K562 (cell line): ENCODE data around the gene STK33. TPM values are rescaled to one million over a fixed set of nuclear protein-coding genes. Genes with fewer than 3 reads are reported as not detected.

Source experiments
- ATAC-seq: fragments of 200-7000 bp; cut with Tn5 transposase; 3 replicates; pipeline ENCODE4 v1.9.1; 2020; ENCODE audit warnings: moderate library complexity
- BruUV-seq: library from RNA; stranded (reverse); fragments of 400-500 nt; replicated peaks from 2 replicates; lab custom pipeline; 2021; lab: Mats Ljungman, UMichigan
- CTCF ChIA-PET: fragments of 300-600 bp; formaldehyde crosslinking; extraction: SDS; loops from one replicate; lab custom pipeline; 2021; ENCODE audit warnings: low intra/inter-chr PET ratio; lab: Yijun Ruan, JAX
- POLR2A ChIA-PET: fragments of 300-600, 350-650 bp; sonication (Branson Sonifier 250); formaldehyde crosslinking; extraction: SDS; loops from one replicate; lab custom pipeline; 2021; ENCODE audit warnings: antibody characterized with exemption, inconsistent platforms; lab: Yijun Ruan, JAX
- DNase-seq, 4 experiments: peaks; one replicate each; pipeline versions ENCODE4 v3.0.0 to v3.0.0-alpha.2; 2011 to 2018; ENCODE audit warnings: low spot score in 3 of 4, mixed read lengths in 3 of 4; ENCODE audit errors: extremely low read depth in 1 of 4
- FAIRE-seq: peaks from 2 replicates; lab custom pipeline; 2011; peaks lifted over from hg19 to GRCh38; lab: Jason Lieb, UNC
- H2AFZ ChIP-seq: 2 replicates; pipeline ENCODE4 v1.6.0; 2011; ENCODE audit warnings: low read depth, low read length, control low read depth, inconsistent platforms
- H3K27ac ChIP-seq: fragments of 200-600 bp; 3 replicates; pipeline ENCODE4 v1.8.0; 2011; ENCODE audit warnings: low read depth, mild to moderate bottlenecking, control low read depth, inconsistent platforms, low read length, moderate library complexity, mixed read lengths; ENCODE audit errors: extremely low read depth
- H3K27me3 ChIP-seq, 2 experiments: fragments of 300-600 bp in 1 of 2; 2 replicates in 1 of 2; 3 replicates in 1 of 2; pipeline versions ENCODE4 v1.6.0 to v1.8.0; 2011; ENCODE audit warnings: inconsistent platforms in 2 of 2, low read length in 2 of 2, mild to moderate bottlenecking in 1 of 2, mixed read lengths in 1 of 2, moderate library complexity in 1 of 2; ENCODE audit not compliant: control insufficient read depth in 2 of 2, insufficient read depth in 2 of 2
- H3K36me3 ChIP-seq: fragments of 300-600 bp; 3 replicates; pipeline ENCODE4 v1.8.0; 2011; ENCODE audit warnings: mild to moderate bottlenecking, low read length, inconsistent platforms; ENCODE audit not compliant: control insufficient read depth, insufficient read depth
- H3K4me1 ChIP-seq, 2 experiments: fragments of 200-600 bp in 1 of 2; replicated peaks in 1 of 2; 2 replicates in 1 of 2; 3 replicates in 1 of 2; pipeline versions ENCODE4 v1.5.1 to v1.8.0; 2011; ENCODE audit warnings: inconsistent platforms in 2 of 2, low read length in 2 of 2, mild to moderate bottlenecking in 1 of 2, mixed read lengths in 1 of 2, moderate library complexity in 1 of 2; ENCODE audit not compliant: control insufficient read depth in 2 of 2, insufficient read depth in 2 of 2
- H3K4me2 ChIP-seq: 2 replicates; pipeline ENCODE4 v1.6.1; 2011; ENCODE audit warnings: low read length, control low read depth, inconsistent platforms, mixed read lengths; ENCODE audit not compliant: insufficient read depth
- H3K4me3 ChIP-seq: fragments of 200-600 bp; sonication (generic), shearing (Covaris generic); 2 replicates; pipeline ENCODE4 v1.5.1; 2016; ENCODE audit warnings: control low read depth, inconsistent platforms
- H3K79me2 ChIP-seq: fragments of 200-600 bp; 3 replicates; pipeline ENCODE4 v1.8.0; 2011; ENCODE audit warnings: low read length, inconsistent platforms; ENCODE audit not compliant: control insufficient read depth, insufficient read depth
- H3K9ac ChIP-seq, 2 experiments: 2 replicates each; pipeline versions ENCODE4 v1.6.0 to v1.6.1; 2011; ENCODE audit warnings: low read depth in 2 of 2, low read length in 2 of 2, control low read depth in 1 of 2, inconsistent platforms in 1 of 2, mild to moderate bottlenecking in 1 of 2, mixed read lengths in 1 of 2; ENCODE audit not compliant: insufficient read depth in 1 of 2
- H3K9me1 ChIP-seq: one replicate; pipeline ENCODE4 v1.6.0; 2011; ENCODE audit warnings: inconsistent platforms, mild to moderate bottlenecking, low read length, moderate library complexity; ENCODE audit not compliant: control insufficient read depth, insufficient read depth
- H3K9me3 ChIP-seq: replicated peaks from 2 replicates; pipeline ENCODE4 v1.5.1; 2011; ENCODE audit warnings: low read depth, low read length, inconsistent platforms; ENCODE audit not compliant: control insufficient read depth, insufficient read depth
- H4K20me1 ChIP-seq: replicated peaks from 2 replicates; pipeline ENCODE4 v1.6.1; 2011; ENCODE audit warnings: low read length, inconsistent platforms, mixed read lengths; ENCODE audit not compliant: control insufficient read depth, insufficient read depth
- MBD1 ChIP-seq: fragments of 250-450 bp; sonication (Bioruptor Pico); IDR thresholded peaks from 2 replicates; pipeline ENCODE4 v1.8.0; 2022; ENCODE audit warnings: inconsistent platforms
- RAD21 ChIP-seq, 2 experiments: fragments of 250-450 bp in 1 of 2; fragments of 450-650 bp in 1 of 2; sonication (Bioruptor Pico) in 1 of 2; formaldehyde crosslinking in 1 of 2; IDR thresholded peaks in 1 of 2; conservative IDR thresholded peaks in 1 of 2; 2 replicates each; pipeline versions ENCODE4 v1.4.0 to v1.8.0; 2020 to 2022; ENCODE audit warnings: mild to moderate bottlenecking in 2 of 2, moderate library complexity in 1 of 2
- SMAD3 ChIP-seq: fragments of 450-650 bp; formaldehyde crosslinking; conservative IDR thresholded peaks from 2 replicates; pipeline ENCODE4 v1.4.0; 2020; ENCODE audit warnings: mild to moderate bottlenecking
- SRSF9 ChIP-seq: fragments of 200-400 bp; formaldehyde crosslinking; IDR thresholded peaks from 2 replicates; pipeline ENCODE4 v1.6.1; 2017; ENCODE audit warnings: low read depth, low read length, borderline replicate concordance
- ZNF507 ChIP-seq: conservative IDR thresholded peaks from 2 replicates; pipeline ENCODE4 v1.6.1; 2017; ENCODE audit warnings: missing genetic modification characterization, missing compliant biosample characterization
- ZNF668 ChIP-seq: fragments of 250-450 bp; sonication (Bioruptor Pico); IDR thresholded peaks from 2 replicates; pipeline ENCODE4 v1.8.0; 2022; ENCODE audit warnings: mild to moderate bottlenecking, inconsistent platforms
- WGBS: fragments of 100-300 bp; shearing (Covaris generic); methylation state at CpG from one replicate; pipeline ENCODE4 v1.1.6; 2016; ENCODE audit warnings: low coverage, mixed read lengths; ENCODE audit not compliant: insufficient coverage; ENCODE audit errors: missing lambda C conversion rate; 5-methylcytosine and 5-hydroxymethylcytosine counted together
- in situ Hi-C: fragments of 300-500 bp; cut with MboI; formaldehyde crosslinking; loops from 4 replicates; pipeline ENCODE4 v1.15.0; 2018; ENCODE audit warnings: inconsistent platforms, mixed read lengths
- intact Hi-C: fragments of 100-400 bp; cut with micrococcal nuclease; formaldehyde crosslinking; loops from 2 replicates; pipeline ENCODE4 v1.14.2; 2022
- polyA plus RNA-seq, 8 experiments: library from polyadenylated mRNA; depleted of rRNA in 4 of 8; stranded (reverse) in 5 of 8; unstranded in 3 of 8; fragments of >200 nt; fragmentation: Nextera tagmentation in 2 of 8; fragmentation: Illumina TruSeq in 1 of 8; extraction: Ambion mirVana in 2 of 8; extraction: Trizol in 1 of 8; gene quantifications; 2 replicates each; pipeline versions ENCODE4 v1.2.1 to v1.2.3, GENCODE V29; 2011 to 2014; ENCODE audit warnings: inconsistent platforms in 1 of 8, missing spikeins in 1 of 8
- total RNA-seq, 7 experiments: library from RNA; depleted of rRNA in 6 of 7; stranded (reverse); fragments of >200 nt in 6 of 7; fragmentation: Illumina TruSeq in 2 of 7; extraction: Trizol in 2 of 7; gene quantifications; 2 replicates each; pipeline versions ENCODE4 v1.2.1 to v1.2.3, GENCODE V29; 2011 to 2021; ENCODE audit warnings: low replicate concordance in 1 of 7
- TF ChIP-seq, protein P1 (sequence below): fragments of 250-450 bp; sonication (Bioruptor Pico); IDR thresholded peaks from 2 replicates; pipeline ENCODE4 v1.8.0; 2021; ENCODE audit warnings: mild to moderate bottlenecking, moderate library complexity
- TF ChIP-seq, protein P2 (sequence below): fragments of 250-450 bp; sonication (Bioruptor Pico); IDR thresholded peaks from 2 replicates; pipeline ENCODE4 v1.4.0; 2020; ENCODE audit warnings: mild to moderate bottlenecking

The STK33 gene
- total and polyA plus RNA-seq, 9 of the 15 experiments (the other 6 are each of a cell fraction or from before 2014, with no cell fraction given), result not detected

DNA sequence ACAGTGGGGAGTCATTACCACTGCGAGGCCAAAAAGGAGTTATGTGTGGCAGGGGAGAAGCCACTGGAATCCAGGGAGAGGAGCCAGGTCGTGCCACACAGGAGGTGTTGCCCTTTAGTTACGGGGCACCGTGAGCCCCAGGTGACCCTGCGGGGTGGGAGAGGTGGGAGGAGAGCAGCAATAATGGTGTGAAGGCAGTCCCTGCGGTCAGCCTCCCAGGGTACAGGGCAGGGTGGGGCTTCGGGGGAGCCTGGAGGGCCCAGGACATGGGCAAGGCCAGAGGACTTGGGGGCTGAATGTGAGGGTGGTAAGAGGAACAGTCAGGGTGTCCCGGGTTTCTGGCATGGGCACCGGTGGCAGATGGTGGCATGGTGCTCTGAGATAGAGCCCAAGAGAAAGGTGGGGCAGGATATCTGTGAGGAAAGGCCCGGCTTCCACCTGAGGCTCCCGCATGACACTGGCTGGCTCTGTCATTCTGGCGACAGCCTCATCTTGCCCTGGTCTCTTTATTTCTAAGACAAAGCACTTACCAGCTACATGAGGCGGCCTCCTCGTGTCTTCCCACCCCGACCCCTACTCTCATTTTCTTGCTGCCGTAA is 247.8 kb downstream of the STK33 start:
- no peak overlapping the region for H3K4me2 ChIP-seq
- peaks cover 3 to 35% of the 10 kb centered on the region in 2 experiments; a peak in 3 of 5 replicates for H3K27me3 ChIP-seq
- under 1% methylated on average over 12 of the region's 16 CpGs for WGBS
- ATAC-seq (no peak), DNase-seq (no peak), FAIRE-seq (no peak)
- in situ Hi-C loops, result no loop called here
- H3K9me1 ChIP-seq, result no peaks in the 10 kb centered on the region
- no peak overlapping the region for H3K27ac ChIP-seq
- no peak overlapping the region for H3K4me3 ChIP-seq
- POLR2A ChIA-PET, result no interaction called here
- no peaks in the 10 kb centered on the region for H3K9me3 ChIP-seq
- TF ChIP-seq RAD21 (CRISPR knock-in tag; conservative IDR thresholded peaks at IDR 0.05 in 1 of 2, IDR thresholded peaks at IDR 0.05 in 1 of 2) (no peak), SRSF9 (no peak), MBD1 (no peak), ZNF668 (no peak), SMAD3 (CRISPR knock-in tag) (no peak), ZNF507 (tag) (no peak)
- TF ChIP-seq, protein P1, sequence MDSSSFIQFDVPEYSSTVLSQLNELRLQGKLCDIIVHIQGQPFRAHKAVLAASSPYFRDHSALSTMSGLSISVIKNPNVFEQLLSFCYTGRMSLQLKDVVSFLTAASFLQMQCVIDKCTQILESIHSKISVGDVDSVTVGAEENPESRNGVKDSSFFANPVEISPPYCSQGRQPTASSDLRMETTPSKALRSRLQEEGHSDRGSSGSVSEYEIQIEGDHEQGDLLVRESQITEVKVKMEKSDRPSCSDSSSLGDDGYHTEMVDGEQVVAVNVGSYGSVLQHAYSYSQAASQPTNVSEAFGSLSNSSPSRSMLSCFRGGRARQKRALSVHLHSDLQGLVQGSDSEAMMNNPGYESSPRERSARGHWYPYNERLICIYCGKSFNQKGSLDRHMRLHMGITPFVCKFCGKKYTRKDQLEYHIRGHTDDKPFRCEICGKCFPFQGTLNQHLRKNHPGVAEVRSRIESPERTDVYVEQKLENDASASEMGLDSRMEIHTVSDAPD (CRISPR knock-in tag), result no peak
- TF ChIP-seq, protein P2, sequence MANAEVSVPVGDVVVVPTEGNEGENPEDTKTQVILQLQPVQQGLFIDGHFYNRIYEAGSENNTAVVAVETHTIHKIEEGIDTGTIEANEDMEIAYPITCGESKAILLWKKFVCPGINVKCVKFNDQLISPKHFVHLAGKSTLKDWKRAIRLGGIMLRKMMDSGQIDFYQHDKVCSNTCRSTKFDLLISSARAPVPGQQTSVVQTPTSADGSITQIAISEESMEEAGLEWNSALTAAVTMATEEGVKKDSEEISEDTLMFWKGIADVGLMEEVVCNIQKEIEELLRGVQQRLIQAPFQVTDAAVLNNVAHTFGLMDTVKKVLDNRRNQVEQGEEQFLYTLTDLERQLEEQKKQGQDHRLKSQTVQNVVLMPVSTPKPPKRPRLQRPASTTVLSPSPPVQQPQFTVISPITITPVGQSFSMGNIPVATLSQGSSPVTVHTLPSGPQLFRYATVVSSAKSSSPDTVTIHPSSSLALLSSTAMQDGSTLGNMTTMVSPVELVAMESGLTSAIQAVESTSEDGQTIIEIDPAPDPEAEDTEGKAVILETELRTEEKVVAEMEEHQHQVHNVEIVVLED (CRISPR knock-in tag), result no peak
- H2AFZ ChIP-seq, result no peak overlapping the region
- no peaks in the 10 kb centered on the region for H3K36me3 ChIP-seq
- no peaks in the 10 kb centered on the region for H3K4me1 ChIP-seq
- intact Hi-C loops, result no loop called here
- H3K9ac ChIP-seq, result no peak overlapping the region
- no TSS peak for BruUV-seq
- H3K79me2 ChIP-seq, result no peaks in the 10 kb centered on the region
- H4K20me1 ChIP-seq, result no peaks in the 10 kb centered on the region; the same call in 1 of the 2 replicates
- CTCF ChIA-PET, result no interaction called here
